Measurements from ENCODE around the gene SLC17A9.

DNA sequence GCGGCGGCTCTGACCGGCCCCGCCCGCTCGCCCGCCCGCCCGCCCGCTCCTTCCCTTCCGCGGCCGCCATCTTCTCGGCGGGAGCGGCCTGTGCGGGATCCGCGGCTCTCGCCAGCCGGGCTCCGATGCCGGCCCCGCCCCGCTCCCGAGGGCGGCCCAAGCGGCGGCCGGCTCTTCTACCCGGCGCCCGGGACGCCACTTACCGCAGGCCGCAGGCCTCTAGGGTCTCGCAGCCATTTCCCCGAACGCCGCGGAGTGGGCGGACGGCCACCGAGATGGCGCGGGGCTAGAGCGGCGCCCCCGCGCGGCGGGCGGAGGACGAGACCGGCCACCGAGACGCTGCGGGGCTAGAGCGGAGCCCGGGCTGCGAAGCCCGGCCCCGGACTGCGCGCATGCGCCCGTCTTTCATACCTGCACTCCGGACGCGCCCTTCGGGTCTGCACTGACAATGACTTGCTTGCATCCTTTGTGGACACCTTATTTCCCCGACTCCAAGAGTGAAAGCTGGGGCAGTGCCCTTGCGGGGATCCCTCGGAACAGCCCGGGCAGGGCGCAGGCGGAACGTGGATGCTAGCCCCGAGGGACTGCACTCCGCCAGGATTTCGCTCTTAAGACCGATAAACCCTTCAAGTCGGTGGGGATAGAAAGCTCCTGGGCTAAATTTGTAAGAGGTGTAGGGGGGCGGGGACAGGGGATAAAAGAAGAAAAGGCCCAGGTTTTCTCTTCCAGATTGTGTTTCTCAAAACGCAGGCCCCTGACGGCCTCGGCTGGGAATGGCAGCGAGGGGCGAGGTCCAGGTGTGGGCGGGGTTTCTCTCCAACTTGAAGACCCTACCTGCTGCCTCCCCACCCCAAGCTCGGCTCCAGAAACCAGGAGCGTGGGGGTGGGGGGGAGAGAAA lies 26.0 kb upstream of the SLC17A9 start, which contains the start of gene DIDO1:
- TF ChIP-seq ZNF274 (IDR thresholded peaks at IDR 0.05; ENCODE audit: low read depth, low read length) (no peak), EZH2 (IDR thresholded peaks at IDR 0.05) (no peak), POLR2A (IDR thresholded peaks at IDR 0.05; ENCODE audit: borderline replicate concordance, extremely low read depth, insufficient read depth, insufficient read length) (peak; percentile 50), FOSL1 (IDR thresholded peaks at IDR 0.05; ENCODE audit: low read depth) (no peak), SRF (IDR thresholded peaks at IDR 0.05; ENCODE audit: low read depth) (no peak)
- TF ChIP-seq, protein P1, sequence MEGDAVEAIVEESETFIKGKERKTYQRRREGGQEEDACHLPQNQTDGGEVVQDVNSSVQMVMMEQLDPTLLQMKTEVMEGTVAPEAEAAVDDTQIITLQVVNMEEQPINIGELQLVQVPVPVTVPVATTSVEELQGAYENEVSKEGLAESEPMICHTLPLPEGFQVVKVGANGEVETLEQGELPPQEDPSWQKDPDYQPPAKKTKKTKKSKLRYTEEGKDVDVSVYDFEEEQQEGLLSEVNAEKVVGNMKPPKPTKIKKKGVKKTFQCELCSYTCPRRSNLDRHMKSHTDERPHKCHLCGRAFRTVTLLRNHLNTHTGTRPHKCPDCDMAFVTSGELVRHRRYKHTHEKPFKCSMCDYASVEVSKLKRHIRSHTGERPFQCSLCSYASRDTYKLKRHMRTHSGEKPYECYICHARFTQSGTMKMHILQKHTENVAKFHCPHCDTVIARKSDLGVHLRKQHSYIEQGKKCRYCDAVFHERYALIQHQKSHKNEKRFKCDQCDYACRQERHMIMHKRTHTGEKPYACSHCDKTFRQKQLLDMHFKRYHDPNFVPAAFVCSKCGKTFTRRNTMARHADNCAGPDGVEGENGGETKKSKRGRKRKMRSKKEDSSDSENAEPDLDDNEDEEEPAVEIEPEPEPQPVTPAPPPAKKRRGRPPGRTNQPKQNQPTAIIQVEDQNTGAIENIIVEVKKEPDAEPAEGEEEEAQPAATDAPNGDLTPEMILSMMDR (IDR thresholded peaks at IDR 0.05 in 2 of 3, conservative IDR thresholded peaks at IDR 0.05 in 1 of 3; ENCODE audit: borderline replicate concordance in 1 of 3, insufficient read depth in 1 of 3, low read depth in 2 of 3, low read length in 2 of 3) = peak in 2 of 3 experiments; percentile 36 to 56; a peak in 3 of 6 replicates
- TF ChIP-seq, protein P2, sequence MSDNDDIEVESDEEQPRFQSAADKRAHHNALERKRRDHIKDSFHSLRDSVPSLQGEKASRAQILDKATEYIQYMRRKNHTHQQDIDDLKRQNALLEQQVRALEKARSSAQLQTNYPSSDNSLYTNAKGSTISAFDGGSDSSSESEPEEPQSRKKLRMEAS (IDR thresholded peaks at IDR 0.05) = peak; percentile 59
- TF ChIP-seq, protein P3, sequence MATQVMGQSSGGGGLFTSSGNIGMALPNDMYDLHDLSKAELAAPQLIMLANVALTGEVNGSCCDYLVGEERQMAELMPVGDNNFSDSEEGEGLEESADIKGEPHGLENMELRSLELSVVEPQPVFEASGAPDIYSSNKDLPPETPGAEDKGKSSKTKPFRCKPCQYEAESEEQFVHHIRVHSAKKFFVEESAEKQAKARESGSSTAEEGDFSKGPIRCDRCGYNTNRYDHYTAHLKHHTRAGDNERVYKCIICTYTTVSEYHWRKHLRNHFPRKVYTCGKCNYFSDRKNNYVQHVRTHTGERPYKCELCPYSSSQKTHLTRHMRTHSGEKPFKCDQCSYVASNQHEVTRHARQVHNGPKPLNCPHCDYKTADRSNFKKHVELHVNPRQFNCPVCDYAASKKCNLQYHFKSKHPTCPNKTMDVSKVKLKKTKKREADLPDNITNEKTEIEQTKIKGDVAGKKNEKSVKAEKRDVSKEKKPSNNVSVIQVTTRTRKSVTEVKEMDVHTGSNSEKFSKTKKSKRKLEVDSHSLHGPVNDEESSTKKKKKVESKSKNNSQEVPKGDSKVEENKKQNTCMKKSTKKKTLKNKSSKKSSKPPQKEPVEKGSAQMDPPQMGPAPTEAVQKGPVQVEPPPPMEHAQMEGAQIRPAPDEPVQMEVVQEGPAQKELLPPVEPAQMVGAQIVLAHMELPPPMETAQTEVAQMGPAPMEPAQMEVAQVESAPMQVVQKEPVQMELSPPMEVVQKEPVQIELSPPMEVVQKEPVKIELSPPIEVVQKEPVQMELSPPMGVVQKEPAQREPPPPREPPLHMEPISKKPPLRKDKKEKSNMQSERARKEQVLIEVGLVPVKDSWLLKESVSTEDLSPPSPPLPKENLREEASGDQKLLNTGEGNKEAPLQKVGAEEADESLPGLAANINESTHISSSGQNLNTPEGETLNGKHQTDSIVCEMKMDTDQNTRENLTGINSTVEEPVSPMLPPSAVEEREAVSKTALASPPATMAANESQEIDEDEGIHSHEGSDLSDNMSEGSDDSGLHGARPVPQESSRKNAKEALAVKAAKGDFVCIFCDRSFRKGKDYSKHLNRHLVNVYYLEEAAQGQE (IDR thresholded peaks at IDR 0.05; ENCODE audit: low read depth) = no peak
